ENCODE results near the gene KCTD15.
A peak's percentile ranks its signal among the peaks of the same experiment; 100 is the strongest.
"Not testable (repeated sequence)": the region's sequence is repeated elsewhere in the genome, so short reads cannot be mapped to it uniquely, and the experiment has no call there.

The KCTD15 gene

DNA sequence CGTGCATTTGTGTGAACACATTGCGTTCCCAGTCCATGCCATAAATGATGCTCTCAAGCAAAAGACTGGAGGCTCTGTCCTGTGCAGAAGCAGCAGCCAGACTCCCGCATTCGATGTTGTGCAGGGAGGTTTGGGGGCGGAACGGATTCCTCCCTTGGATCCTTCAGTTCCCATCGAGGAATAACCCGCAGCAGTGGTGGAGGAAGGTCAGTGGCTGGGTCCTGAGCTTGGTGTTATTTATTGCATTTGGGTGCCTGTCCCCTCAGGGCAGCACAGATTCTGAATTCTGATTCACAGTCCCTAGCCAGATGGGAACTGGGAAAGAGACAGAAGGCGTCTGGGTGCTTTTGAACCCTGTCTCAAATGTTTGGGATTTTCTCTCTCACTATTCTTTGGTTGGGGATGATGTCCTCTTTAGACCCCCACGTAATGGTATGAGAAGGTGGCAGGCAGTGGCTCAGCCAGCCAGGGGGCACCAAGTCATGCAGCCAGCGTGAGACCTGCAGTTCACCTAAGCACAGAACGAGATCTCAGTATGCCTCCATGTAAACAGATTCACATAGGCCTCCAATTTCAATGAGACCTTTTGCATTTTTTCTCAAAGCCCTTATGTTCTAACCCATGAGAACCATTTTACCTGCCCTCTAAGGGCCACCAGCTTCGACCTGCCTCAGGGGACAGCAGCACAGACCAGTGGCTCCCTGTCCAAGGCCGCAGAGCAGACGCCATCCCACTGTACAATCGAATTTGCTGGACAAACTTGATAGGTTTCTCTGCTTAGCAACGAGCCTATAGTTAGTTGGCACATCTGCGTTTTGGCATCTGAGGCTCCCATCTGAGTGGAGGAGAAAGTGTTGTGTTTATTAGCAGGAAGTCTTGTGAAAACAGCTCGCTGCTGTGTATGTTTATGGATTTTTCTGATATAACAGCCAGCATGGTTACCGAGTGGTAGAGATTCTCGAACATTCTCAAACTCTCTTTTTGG is 17.8 kb downstream of the KCTD15 start:
- no peak for DNase-seq (ENCODE audit: low spot score)

DNA sequence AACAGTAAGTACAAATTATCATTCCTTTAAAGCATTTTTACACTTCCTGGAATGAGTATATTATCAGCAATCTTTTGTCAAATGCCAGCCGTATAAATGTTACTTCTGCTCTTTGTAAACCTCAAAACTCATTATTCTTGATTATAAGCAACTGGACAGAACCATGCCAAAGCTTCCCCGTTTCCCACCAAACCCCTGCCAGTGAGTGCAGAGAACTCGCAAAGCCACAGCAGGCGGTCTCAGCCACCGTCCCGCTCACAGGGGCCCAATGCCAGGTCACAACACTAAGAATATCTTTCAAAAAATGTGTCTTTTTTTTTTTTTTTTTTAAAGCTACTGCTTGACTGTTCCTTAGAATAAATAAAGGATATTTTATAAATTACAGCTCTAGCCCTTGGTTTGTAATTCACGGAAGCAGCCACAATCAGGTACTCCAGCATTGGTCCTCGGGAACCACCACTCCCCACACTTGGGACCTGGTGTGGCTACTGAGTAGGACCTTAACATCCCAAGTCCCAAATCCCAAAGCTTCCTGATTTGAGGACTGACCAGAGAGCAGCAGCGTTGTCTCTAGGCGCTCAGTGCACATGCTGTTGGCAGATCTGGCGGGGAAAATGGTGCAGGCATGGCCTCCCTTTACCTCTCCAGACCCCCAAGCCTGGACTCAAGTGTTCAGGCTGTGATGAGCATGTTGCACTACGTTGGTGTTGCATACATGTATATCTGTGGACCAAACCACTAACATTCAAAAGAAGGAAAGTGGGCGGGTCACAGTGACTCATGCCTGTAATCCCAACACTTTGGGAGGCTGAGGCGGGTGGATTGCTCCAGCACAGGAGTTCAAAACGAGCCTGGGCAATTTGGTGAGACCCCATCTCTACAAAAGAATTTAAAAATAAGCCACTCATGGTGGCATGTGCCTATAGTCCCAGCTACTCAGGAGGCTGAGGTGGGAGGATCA is 19.0 kb downstream of the KCTD15 start:
- DNase-seq (ENCODE audit: low spot score), result no peak

- no peak for DNase-seq (ENCODE audit: low spot score)
These were observed 21.7 kb downstream of the KCTD15 start for GRCh38 chr19:33818411-33818810.

- not testable (repeated sequence) for DNase-seq (ENCODE audit: low spot score)
These were observed 22.4 kb downstream of the KCTD15 start for GRCh38 chr19:33819078-33819477.

DNA sequence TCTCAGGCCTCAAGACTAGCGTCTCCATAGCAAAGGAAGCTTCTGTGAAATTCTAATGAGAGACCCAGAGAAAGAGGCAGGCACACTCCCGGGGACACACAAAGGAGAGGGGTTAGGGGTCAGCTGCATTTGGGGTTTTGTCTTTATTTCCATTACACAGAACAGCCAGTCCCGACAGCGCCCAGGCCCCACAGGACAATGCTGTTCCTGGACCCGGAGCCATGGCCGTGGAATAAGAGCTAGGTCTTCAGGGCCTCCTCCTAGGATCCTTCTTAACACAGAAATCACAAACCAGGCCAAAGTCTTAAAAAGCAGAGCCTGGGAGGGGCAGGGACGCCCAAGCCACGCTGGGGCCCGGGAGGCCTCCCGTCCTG is 22.8 kb downstream of the KCTD15 start:
- DNase-seq (ENCODE audit: low spot score), result no peak

DNA sequence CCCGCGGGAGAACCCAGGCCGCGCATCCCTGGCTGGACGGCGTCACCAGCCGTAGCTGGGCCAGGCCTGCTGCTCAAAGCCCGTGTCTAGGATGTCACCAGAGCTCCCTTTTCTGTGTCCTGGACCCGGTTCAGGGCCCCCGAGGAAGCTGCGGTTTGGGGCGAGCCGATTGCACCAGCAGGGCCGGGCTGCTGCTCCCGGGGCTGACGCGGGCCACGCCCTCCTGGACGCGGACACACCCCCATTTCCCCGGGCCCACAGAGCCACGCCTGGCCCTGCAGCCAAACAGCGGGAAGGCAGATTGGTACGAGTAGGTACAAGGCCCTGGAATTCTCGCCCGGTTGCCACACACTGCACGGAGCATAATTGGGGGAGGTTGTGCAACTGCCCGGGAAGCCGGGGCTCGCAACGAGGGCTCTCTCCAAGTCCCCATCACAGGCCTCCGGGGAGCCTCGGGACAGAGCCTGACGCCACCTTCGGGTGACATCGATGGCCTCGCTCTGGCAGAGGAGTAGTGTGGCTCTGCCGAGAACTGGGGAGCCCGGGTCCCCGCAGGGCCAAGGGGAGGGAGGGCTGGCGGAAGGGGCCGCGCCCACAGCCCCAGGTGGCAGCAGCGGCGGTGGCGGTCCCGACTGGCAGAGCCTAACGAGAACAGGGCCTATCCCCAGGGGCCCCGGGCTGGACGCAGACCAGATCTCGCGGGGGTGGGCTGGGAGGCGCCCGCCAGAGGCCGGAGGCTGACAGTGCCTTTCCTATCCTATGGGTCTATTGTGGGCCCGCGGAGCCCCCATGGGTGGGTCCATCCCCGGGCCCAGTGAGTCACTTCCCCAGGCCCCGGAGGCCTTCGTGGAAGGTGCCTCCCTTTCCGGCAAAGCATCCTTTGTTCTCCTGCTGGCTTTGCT is 23.5 kb downstream of the KCTD15 start:
- DNase-seq (ENCODE audit: low spot score), result peak; percentile 12

DNA sequence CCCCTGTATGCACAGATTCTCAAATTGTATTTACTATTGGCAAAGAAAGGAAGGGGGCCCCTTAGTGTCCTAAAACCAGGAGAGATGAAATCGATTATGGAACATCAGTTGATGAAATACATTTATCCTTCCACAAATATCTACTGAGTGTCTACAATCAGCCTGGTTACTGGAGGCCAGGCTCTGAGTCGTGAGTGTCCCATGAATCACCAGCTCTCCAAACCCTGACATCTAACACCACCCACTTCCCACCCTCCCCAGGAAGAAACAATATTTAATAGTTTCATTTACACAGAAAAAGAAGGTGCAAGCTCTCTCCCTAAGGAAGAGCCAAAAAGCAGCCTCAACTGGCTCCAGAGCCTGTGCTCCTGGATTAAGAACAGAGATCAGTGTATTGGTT is 25.2 kb downstream of the KCTD15 start:
- no peak for DNase-seq (ENCODE audit: low spot score)

DNA sequence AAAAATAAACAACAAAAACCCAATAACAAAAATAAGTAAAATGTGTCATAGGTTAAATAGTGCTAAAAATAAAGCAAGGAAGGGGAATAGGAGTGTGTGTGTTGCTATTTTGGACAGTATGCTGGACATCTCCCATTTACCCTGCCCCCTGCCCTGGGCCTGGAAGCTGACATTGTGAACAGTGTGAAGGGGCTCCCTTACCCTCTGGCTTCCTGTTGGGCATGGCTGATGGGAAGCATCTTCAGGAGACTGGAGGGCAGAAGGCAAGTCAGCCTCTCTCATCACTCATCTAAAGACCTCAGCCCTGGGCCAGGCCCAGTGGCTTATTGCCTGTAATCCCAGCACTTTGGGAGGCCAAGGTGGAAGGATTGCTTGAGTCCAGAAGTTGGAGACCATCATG is 26.7 kb downstream of the KCTD15 start:
- DNase-seq (ENCODE audit: low spot score), result no peak

- DNase-seq (ENCODE audit: low spot score), result no peak
These were observed 28.9 kb downstream of the KCTD15 start for GRCh38 chr19:33825556-33825955.

DNA sequence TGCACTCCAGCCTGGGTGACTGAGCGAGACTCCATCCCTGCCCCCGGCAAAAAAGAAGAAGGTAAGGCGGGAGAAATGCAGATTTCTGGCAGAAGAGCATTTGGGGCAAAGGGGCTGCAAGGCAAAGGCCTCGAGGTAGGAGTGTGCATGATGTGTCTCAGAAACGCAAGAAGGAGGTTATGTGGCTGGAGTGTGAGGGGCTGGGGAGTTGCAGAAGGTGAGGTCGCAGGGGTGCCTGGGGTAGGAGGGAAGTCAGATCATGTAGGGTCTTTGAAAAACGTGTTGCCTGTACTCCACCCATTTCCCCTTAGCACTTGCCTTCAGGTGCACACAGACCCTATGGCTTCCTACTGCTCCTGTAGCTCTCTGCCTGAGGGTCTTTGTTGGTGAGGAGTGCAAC is 29.9 kb downstream of the KCTD15 start:
- no peak for DNase-seq (ENCODE audit: low spot score)

DNA sequence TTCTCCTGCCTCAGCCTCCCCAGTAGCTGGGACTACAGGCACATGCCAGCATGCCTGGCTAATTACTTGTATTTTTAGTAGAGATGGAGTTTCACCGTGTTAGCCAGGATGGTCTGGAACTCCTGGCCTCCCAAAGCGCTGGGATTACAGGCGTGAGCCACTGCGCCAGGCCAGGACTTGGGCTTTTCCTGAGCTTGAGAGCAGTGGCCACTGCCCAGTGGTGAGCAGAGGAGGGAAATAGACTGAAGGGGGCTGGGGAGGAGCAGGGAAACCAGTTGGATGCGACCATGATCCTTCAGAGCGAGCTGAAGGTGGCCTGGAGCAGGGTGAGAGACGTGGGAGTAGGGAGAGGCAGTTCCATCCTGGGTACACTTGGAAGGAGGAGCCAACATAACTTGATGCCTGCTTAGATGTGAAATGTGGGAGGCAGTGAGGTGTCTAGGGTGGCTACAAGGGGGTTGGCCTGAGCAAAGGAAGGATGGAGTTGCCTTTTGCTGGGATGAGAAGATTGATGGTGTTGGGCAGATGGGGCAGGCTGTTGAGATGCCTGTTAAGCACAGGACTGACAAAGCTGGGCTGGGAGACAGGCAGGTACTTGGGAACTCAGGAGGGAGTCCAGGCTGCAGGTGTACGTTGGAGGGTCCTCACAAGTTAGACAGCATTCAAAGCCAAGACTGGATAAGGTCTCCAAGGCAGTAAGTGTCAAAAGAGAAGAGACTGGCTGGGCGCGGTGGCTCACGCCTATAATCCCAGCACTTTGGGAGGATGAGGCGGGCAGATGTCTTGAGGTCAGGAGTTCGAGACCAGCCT is 31.8 kb downstream of the KCTD15 start:
- DNase-seq (ENCODE audit: low spot score), result no peak

- DNase-seq (ENCODE audit: low spot score), result no peak
These were observed 33.6 kb downstream of the KCTD15 start for GRCh38 chr19:33830264-33830663.

DNA sequence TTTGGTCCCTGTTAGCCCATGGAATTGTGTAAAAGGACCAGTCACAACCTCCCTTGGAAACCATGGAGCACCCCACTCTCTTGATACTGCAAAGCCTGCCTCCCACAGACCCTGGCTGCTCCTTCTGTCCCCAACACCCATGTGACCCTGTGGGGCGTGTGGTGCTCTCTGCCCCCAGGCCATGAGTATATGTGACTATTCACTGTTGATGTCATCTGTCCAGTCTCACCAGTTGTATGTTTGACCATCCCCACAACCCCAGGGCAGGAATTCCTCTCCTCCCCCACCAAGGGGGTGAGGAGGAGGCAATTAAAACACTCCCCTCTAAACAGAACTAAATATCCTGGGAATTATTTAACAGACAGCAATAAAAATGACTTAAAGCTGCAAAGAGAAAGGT is 35.2 kb downstream of the KCTD15 start:
- no peak for DNase-seq (ENCODE audit: low spot score)

DNA sequence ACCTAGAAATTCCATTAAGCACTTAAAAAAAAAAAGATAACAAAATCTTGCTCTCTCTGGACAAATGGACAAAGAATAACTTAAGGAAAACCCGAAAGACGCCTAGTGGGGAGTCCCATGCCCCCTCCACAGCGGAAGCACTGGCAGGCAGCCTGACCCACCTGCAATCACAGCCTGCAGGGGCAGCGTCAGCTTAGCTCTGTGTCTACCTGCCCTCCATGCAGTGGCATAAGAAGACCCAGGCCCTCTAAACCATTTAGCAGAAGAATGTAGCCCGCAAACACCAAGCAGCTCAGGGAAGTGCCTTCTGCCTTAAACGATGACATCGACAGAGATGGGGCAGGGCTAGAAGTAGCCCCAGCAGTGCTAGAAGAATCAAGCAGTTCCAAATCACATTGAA is 36.0 kb downstream of the KCTD15 start:
- DNase-seq (ENCODE audit: low spot score), result no peak

DNA sequence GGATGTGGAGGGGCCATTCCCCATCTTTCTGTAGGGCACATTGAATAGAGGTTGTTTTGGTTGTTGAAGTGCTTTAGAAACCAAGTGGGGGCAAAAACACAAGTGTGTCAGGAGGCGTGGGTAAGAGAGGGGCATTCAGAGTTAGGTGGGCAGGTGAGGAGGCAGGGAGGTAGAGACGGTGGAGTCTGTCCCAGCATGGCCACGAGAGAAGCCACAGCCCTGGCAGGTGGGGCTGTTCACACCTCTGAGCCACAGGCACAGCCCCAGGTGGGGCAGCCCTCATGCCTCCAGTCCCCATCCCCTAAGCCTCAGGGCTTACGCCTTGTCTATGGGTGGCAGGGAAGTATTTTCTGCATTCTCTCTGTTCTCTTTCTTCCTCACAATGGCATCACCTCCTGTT is 43.7 kb downstream of the KCTD15 start:
- DNase-seq (ENCODE audit: low spot score), result no peak

DNA sequence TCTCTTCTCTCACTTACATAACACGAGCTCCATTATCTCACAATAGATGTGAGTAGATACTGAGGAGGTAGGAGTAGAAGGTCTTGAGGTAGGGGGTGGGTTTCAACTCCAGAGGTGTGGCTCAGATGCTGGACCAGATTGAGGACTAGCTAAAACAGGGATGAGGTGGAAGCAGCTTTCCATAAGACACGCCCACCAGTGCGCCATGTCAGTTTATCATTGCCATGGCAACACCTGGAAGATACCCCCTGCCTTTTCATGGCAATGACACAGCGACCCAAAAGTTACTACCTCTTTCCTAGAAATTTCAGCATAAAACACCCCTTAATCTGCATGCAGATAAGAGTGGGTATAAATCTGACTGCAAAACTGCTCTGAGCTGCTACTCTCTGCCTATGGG is 44.1 kb downstream of the KCTD15 start:
- no peak for DNase-seq (ENCODE audit: low spot score)

- no peak for DNase-seq (ENCODE audit: low spot score)
These were observed 45.0 kb downstream of the KCTD15 start for GRCh38 chr19:33841685-33842084.

GRCh38 chr19:33844478-33844877 is 47.8 kb downstream of the KCTD15 start:
- no peak for DNase-seq (ENCODE audit: low spot score)

- DNase-seq (ENCODE audit: low spot score), result no peak
These were observed 48.8 kb downstream of the KCTD15 start for GRCh38 chr19:33845498-33845897.

DNA sequence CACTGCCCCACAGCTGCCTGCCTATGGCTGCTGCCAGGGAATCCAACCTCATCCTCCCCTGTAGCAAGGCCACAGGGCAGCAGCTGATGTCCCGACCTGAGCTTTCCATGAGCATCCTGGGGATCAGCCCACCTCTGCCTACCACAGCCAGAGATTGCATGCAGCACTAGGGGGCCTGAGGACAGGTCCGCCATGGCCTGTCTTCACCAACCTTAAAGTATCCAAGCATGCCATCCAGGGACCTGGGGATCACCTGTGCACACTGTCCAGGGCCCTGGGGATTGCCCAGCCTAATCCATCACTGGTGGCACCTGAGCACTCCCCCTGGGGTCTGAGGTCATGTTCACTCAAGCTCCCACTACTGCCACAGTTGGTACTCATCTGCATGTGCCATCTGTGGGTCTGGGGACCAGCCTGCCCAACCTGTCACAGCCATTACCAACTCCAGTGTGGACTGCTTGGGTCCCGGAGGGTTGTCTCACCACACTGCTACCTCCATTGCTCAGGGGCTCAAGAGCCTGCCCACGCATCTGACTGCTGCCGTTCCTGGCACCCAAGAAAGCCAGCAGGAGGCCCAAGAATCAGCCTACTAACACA is 53.0 kb downstream of the KCTD15 start:
- no peak for DNase-seq (ENCODE audit: low spot score)

- DNase-seq (ENCODE audit: low spot score), result no peak
These were observed 62.3 kb downstream of the KCTD15 start for GRCh38 chr19:33859016-33859415.

All from hematopoietic multipotent progenitor cell treated with erythropoietin and hydrocortisone succinate and interleukin-3 and kit ligand, for 17 days (in vitro differentiated cells).